Endothelial cell of umbilical vein (primary cell): ENCODE measurements around the gene TOM1. TPM values are rescaled to one million over a fixed set of nuclear protein-coding genes. Genes with fewer than 3 reads are reported as not detected.

Experiments
- BruUV-seq: library from RNA; stranded (reverse); fragments of 400-500 nt; replicated peaks from 2 replicates; lab custom pipeline; 2021; lab: Mats Ljungman, UMichigan
- CTCF ChIA-PET: fragments of 300-600, 350-600 bp; sonication (Branson Sonifier 250); formaldehyde crosslinking; loops from one replicate; lab custom pipeline; 2021; ENCODE audit warnings: antibody characterized with exemption, inconsistent platforms; lab: Charles Lee
- POLR2A ChIA-PET: fragments of 300-600, 350-600 bp; sonication (Branson Sonifier 250); formaldehyde crosslinking; loops from one replicate; lab custom pipeline; 2021; ENCODE audit warnings: antibody characterized with exemption, inconsistent platforms; lab: Charles Lee
- DNase-seq: peaks from one replicate; pipeline ENCODE4 v3.0.0-alpha.2; 2011; ENCODE audit warnings: low read depth, low spot score
- FAIRE-seq: peaks from 2 replicates; lab custom pipeline; 2011; peaks lifted over from hg19 to GRCh38; lab: Jason Lieb, UNC
- H2AFZ ChIP-seq: 2 replicates; pipeline ENCODE4 v1.6.0; 2012; ENCODE audit warnings: low read depth, low read length, control low read depth, inconsistent platforms
- H3K27ac ChIP-seq: 2 replicates; pipeline ENCODE4 v1.5.1; 2011; ENCODE audit warnings: low read depth, mild to moderate bottlenecking, control low read depth, low read length, moderate library complexity; ENCODE audit not compliant: insufficient read depth
- H3K27me3 ChIP-seq, 2 experiments: 2 replicates each; pipeline versions ENCODE4 v1.6.0 to v1.6.1; 2011; ENCODE audit warnings: low read length in 2 of 2, mixed read lengths in 1 of 2; ENCODE audit not compliant: control insufficient read depth in 2 of 2, insufficient read depth in 2 of 2
- H3K36me3 ChIP-seq, 2 experiments: 2 replicates in 1 of 2; 3 replicates in 1 of 2; pipeline ENCODE4 v1.5.1; 2011; ENCODE audit warnings: low read length in 2 of 2, mild to moderate bottlenecking in 1 of 2, moderate library complexity in 1 of 2; ENCODE audit not compliant: control insufficient read depth in 2 of 2, insufficient read depth in 2 of 2; ENCODE audit errors: extremely low read depth in 1 of 2
- H3K4me1 ChIP-seq: 3 replicates; pipeline ENCODE4 v1.5.1; 2011; ENCODE audit warnings: mild to moderate bottlenecking, low read length; ENCODE audit not compliant: control insufficient read depth, insufficient read depth; ENCODE audit errors: extremely low read depth
- H3K4me2 ChIP-seq: 2 replicates; pipeline ENCODE4 v1.6.1; 2011; ENCODE audit warnings: low read length, control low read depth, mixed read lengths; ENCODE audit not compliant: insufficient read depth
- H3K4me3 ChIP-seq, 3 experiments: fragments of 200-600 bp in 1 of 3; sonication (generic), shearing (Covaris generic) in 1 of 3; replicated peaks in 1 of 3; 2 replicates each; pipeline ENCODE4 v1.5.1; 2011 to 2016; ENCODE audit warnings: control low read depth in 3 of 3, low read length in 3 of 3, mild to moderate bottlenecking in 2 of 3, inconsistent platforms in 1 of 3, low read depth in 1 of 3, moderate library complexity in 1 of 3; ENCODE audit not compliant: insufficient read depth in 1 of 3
- H3K79me2 ChIP-seq: 2 replicates; pipeline ENCODE4 v1.6.0; 2012; ENCODE audit warnings: low read length, inconsistent platforms; ENCODE audit not compliant: control insufficient read depth, insufficient read depth
- H3K9ac ChIP-seq: replicated peaks from 2 replicates; pipeline ENCODE3; 2011; ENCODE audit warnings: low read length, control low read depth; ENCODE audit not compliant: insufficient read depth; ENCODE audit errors: extremely low read depth
- H3K9me1 ChIP-seq: replicated peaks from 3 replicates; pipeline ENCODE4 v1.6.0; 2011; ENCODE audit warnings: mild to moderate bottlenecking, low read length; ENCODE audit not compliant: control insufficient read depth, insufficient read depth; ENCODE audit errors: extremely low read depth
- H3K9me3 ChIP-seq: replicated peaks from 2 replicates; pipeline ENCODE4 v1.5.1; 2012; ENCODE audit warnings: low read length, inconsistent platforms; ENCODE audit not compliant: control insufficient read depth, insufficient read depth
- H4K20me1 ChIP-seq: replicated peaks from 2 replicates; pipeline ENCODE3; 2011; ENCODE audit warnings: mild to moderate bottlenecking, low read length; ENCODE audit not compliant: control insufficient read depth, insufficient read depth; ENCODE audit errors: extremely low read depth
- CTCF ChIP-seq, 2 donors: IDR thresholded peaks; 1 replicate in 1 of 2; 2 replicates in 1 of 2; pipeline ENCODE4 v1.5.1; 2011; ENCODE audit warnings: low read length in 2 of 2, mild to moderate bottlenecking in 2 of 2, moderate library complexity in 2 of 2, control low read depth in 1 of 2, inconsistent platforms in 1 of 2, low read depth in 1 of 2; ENCODE audit not compliant: insufficient read depth in 1 of 2; ENCODE audit errors: extremely low read depth in 1 of 2
- EZH2 ChIP-seq: IDR thresholded peaks from 2 replicates; pipeline ENCODE4 v1.6.1; 2012; ENCODE audit warnings: borderline replicate concordance, low read depth, mild to moderate bottlenecking, moderate library complexity, low read length, inconsistent platforms; ENCODE audit not compliant: severe bottlenecking
- FOS ChIP-seq: IDR thresholded peaks from 2 replicates; pipeline ENCODE4 v1.6.1; 2011; ENCODE audit warnings: mild to moderate bottlenecking, low read length, moderate library complexity, borderline replicate concordance; ENCODE audit not compliant: insufficient read depth
- GATA2 ChIP-seq: IDR thresholded peaks from 2 replicates; pipeline ENCODE4 v1.7.0; 2011; ENCODE audit warnings: low read depth, mild to moderate bottlenecking, moderate library complexity, mixed read lengths, low read length; ENCODE audit not compliant: insufficient read length, insufficient read depth
- JUN ChIP-seq: IDR thresholded peaks from 2 replicates; pipeline ENCODE4 v1.6.1; 2011; ENCODE audit warnings: borderline replicate concordance, low read depth; ENCODE audit not compliant: insufficient read length, insufficient read depth
- MAX ChIP-seq: IDR thresholded peaks from 2 replicates; pipeline ENCODE4 v1.6.1; 2011; ENCODE audit not compliant: insufficient read depth, insufficient read length
- MYC ChIP-seq: IDR thresholded peaks from one replicate; pipeline ENCODE4 v1.6.1; 2011; ENCODE audit warnings: mild to moderate bottlenecking, low read depth, low read length
- POLR2A ChIP-seq: IDR thresholded peaks from 2 replicates; pipeline ENCODE4 v1.6.1; 2012; ENCODE audit warnings: low read depth, mild to moderate bottlenecking, control low read depth, low read length
- POLR2AphosphoS5 ChIP-seq: IDR thresholded peaks from 2 replicates; pipeline ENCODE4 v1.6.1; 2012; ENCODE audit warnings: low read depth, mild to moderate bottlenecking, control low read depth, low read length, moderate library complexity; ENCODE audit not compliant: insufficient read depth
- dilution Hi-C: fragments of 300-500 bp; cut with MboI; formaldehyde crosslinking; loops from one replicate; pipeline ENCODE4 v1.15.0; 2019; ENCODE audit warnings: low sequenced_read_pairs; ENCODE audit not compliant: extremely low pct_ligation_motif_present
- intact Hi-C: fragments of 100-400 bp; cut with micrococcal nuclease; formaldehyde crosslinking; loops from one replicate; pipeline ENCODE4 v1.10.0; 2022
- polyA plus RNA-seq, 4 experiments: library from polyadenylated mRNA; depleted of rRNA in 3 of 4; stranded (reverse) in 3 of 4; unstranded in 1 of 4; fragments of >200 nt; gene quantifications; 2 replicates each; pipeline versions ENCODE4 v1.2.1 to v1.2.3, GENCODE V29; 2011 to 2012; ENCODE audit warnings: missing spikeins in 1 of 4
- total RNA-seq: library from RNA; stranded (reverse); gene quantifications from 2 replicates; pipeline ENCODE4 v1.2.3, GENCODE V29; 2021

Gene TOM1
- total and polyA plus RNA-seq, 2 donors (not counting 3 experiments of a cell fraction or from before 2014, with no cell fraction given), result 36.4 to 74.4 TPM

- no peak overlapping the region for H3K4me3 ChIP-seq
- no peaks in the 10 kb centered on the region for H4K20me1 ChIP-seq
- peaks cover 8% of the 10 kb centered on the region for H3K79me2 ChIP-seq
- H2AFZ ChIP-seq, result peak overlapping the region; percentile 58
- FAIRE-seq (peak; percentile 93), DNase-seq (peak; percentile 99)
- peak overlapping the region; percentile 61 for H3K9ac ChIP-seq
- ChIA-PET POLR2A (no interaction called here), CTCF (interaction anchor here (0.7 to 2.4 kb wide), 6 partner anchors 21 to 54 kb away, joined by 3 to 9 read pairs (median 3); no protein-coding TSS in a partner anchor)
- peak overlapping the region; percentile 94 for H3K27ac ChIP-seq
- TF ChIP-seq MAX, result peak; percentile 62
- peak; percentile 80 for TF ChIP-seq POLR2AphosphoS5
- TF ChIP-seq MYC, result peak; percentile 89
- TF ChIP-seq GATA2, result no peak
- TF ChIP-seq CTCF (IDR thresholded peaks at IDR 0.05; ENCODE audit: extremely low read depth in 1 of 2, insufficient read depth in 1 of 2, low read depth in 1 of 2, low read length in 2 of 2), result no peak
- TF ChIP-seq POLR2A, result peak; percentile 39
- no peak for TF ChIP-seq EZH2
- peak; percentile 70 for TF ChIP-seq JUN
- peak; percentile 50 for TF ChIP-seq FOS
- H3K4me1 ChIP-seq, result peaks cover 35% of the 10 kb centered on the region
- no peaks in the 10 kb centered on the region for H3K36me3 ChIP-seq
- intact Hi-C loops, result no loop called here
- dilution Hi-C loops, result no loop called here
- H3K4me2 ChIP-seq, result peak overlapping the region; percentile 4
- H3K9me3 ChIP-seq, result no peaks in the 10 kb centered on the region
- no peaks in the 10 kb centered on the region for H3K27me3 ChIP-seq
- BruUV-seq, result no TSS peak
- H3K9me1 ChIP-seq, result no peaks in the 10 kb centered on the region
These were observed 77.2 kb downstream of the TOM1 start for GRCh38 chr22:35376728-35377472.
